HG02642 (cell line): ENCODE results near the gene FOXP4.

ENCODE experiments used
- ATAC-seq: cut with Tn5 transposase; IDR thresholded peaks from one replicate; pipeline ENCODE4 v1.9.1; 2021; ENCODE audit warnings: mild to moderate bottlenecking; ENCODE audit not compliant: unreplicated experiment, poor library complexity

Gene FOXP4

DNA sequence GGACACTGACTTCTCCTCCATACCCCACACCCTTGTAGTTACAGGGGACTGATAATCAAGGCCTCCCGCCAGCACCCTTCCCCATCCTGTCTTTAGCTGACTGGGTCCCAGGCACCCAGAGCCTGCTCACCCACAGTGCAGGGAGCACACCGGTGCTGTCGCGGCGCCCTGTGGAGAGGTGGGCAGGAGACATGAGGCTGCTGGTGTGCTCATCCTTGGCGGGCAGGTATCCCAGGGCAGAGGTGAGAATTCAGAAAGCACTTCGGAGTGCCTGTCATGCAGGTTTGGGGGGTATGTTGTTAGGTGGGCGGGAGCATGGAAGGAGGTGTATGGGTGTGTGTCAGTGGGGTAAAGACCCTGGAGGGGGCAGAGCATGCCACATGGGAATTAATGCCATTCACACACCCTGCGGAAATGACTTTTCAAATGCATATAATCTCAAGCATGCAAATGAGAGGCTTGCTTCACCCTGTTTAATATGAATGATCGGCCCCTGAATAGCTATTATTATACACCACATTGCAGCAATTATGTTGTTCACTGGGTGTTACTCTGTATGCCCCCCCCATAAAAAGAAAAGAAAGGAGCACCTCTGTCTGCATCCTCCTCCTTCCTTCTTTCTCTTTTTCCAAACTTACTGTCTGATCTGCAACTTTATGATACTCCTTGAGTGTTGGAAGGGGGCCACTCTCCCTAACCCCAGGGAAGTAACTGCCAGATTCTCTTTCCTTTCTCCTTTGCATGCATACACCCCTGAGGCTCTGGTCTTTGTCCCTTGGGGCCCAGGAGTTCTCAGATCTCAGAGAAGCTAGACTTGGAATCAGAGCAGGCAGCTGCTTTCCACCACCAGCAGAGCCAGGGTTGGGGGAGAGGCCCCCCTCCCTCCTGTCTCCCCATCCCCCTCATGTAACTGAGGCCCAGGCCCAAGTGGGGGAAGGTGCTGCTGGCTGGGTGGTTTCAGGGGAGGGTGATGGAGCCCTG is 16.0 kb downstream of the FOXP4 start:
- no peak for ATAC-seq

DNA sequence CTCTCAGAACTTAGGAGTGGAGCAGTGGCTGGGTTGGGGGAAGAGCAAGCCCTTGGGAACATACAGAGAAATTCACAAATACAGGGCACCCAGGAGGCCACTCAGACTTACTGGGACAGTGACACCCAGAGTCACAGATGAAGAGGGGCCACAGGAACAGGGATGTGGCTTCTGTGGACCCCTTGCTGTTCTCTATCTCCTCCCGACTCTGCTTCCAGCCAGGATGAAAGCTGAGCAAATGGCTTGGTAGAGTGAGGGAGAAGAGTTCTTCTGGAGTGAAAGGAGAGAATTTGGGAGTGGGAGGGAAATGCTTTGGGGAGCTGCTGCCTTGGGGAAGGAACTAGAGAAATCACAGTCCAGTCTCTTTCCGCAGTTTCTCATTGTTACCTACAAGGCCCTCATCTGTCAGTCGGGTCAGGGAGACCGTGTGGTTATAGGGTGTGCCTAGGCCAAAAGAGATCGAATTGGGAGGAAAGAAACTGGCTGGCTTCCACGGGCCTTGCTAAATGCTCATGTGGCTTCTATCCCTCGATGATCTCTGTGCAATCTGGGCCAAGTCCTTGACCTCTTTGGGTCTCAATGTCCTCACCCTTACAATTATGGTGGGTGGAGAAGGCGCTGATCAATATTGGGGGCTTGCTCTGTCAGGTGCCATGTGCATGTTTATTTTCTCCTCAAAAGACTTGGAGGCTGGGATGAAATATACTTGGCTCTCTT is 17.0 kb downstream of the FOXP4 start:
- no peak for ATAC-seq

DNA sequence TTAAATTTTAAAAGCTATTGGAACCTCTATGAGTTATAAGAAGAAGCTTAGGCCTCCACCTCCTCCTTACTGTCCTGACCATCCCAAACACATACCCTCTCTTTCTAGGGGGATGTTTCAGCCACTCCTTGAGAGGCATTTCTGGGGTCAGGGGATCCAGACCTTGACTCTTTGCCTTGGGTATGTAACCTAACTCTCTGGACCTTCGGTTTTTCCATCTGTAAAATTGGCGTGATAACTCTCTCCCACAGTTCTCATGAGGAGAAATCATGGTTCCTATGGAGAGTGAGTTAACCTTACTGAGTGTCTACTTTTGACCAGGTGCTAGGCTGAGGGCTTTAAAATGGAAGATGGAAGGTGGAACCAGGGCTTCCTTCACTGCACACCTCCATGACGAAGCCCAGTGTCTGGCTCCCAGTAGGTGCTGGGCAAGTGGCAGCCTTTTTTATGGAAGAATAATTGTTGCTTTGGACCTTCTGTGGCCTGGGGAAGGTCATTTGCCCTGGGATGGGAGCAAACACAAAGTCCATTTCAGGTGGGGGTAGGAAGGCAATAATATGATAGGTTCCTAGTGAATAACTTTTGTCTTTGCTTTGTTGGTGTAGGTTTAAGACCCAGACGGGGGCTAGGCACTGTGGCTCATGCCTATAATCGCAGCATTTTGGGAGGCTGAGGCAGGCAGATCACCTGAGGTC is 18.4 kb downstream of the FOXP4 start:
- ATAC-seq, result no peak

DNA sequence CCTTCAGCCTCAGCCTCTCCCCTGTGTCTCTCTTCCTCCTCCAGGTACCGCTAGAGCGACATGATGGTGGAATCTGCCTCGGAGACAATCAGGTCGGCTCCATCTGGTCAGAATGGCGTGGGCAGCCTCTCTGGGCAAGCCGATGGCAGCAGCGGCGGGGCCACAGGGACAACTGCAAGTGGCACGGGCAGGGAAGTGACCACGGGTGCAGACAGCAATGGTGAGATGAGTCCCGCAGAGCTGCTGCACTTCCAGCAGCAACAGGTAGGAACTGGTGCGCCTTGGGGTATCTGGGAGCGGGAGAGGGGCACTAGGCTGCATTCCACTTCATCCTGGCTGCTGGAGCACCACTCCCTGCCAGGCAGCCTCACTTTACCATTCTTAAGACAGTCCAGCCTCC is 19.5 kb downstream of the FOXP4 start:
- no peak for ATAC-seq

DNA sequence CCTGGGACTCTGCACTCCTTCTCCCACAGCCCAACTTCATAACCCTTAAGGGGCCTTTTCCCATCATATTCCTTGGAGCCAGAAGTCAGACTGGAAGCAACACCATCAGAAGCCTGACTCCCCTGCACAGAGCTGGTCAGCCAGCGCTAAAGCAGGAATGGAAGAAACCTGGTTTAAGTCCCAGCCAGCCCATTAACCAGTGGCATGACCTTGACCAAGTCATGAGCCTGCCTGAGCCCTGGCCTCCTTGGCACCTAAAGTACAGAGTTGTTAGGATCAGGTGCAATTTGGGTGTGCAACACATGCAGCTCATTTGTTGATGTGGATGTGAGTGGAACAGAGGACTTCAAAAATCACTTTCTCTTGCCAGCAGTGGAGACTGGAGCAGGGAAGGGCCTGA is 20.8 kb downstream of the FOXP4 start:
- ATAC-seq, result no peak

DNA sequence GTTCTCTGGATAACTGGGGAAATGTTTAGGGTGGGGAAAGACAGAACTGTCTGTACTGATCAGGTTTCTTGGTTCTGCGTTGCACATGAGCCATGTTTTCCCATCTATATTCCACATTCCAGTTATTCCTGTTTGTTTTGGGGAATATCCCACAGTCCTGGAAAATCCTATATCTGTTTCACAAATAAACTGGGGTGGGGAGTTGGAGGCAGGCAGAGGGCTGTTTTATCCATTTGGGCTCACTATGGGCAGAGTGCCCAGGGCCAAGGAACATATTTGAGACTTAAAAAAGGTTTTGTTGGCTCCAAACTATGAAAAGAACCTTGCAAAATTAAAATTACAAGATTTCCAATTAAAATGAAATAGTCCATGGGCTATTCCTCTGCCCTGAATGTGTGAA is 21.5 kb downstream of the FOXP4 start:
- no peak for ATAC-seq

DNA sequence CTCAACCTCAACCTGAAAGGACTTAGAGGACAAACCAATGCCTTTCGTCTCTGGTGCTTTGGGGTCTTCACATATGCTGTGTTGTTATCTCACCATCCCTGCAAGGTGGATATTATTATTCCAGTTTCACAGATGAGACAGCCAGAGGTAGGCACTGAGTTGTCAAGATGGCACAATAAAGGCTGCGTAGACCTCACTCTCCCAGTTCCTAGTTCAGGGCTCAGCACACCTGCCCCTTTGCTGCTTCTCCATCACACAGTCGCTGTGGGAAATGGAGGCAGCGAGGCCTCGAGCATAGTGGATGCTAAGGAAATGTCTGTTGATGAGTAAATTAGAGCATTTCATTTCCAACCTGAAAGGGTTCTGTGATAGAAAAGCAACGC is 22.0 kb downstream of the FOXP4 start:
- ATAC-seq, result no peak

DNA sequence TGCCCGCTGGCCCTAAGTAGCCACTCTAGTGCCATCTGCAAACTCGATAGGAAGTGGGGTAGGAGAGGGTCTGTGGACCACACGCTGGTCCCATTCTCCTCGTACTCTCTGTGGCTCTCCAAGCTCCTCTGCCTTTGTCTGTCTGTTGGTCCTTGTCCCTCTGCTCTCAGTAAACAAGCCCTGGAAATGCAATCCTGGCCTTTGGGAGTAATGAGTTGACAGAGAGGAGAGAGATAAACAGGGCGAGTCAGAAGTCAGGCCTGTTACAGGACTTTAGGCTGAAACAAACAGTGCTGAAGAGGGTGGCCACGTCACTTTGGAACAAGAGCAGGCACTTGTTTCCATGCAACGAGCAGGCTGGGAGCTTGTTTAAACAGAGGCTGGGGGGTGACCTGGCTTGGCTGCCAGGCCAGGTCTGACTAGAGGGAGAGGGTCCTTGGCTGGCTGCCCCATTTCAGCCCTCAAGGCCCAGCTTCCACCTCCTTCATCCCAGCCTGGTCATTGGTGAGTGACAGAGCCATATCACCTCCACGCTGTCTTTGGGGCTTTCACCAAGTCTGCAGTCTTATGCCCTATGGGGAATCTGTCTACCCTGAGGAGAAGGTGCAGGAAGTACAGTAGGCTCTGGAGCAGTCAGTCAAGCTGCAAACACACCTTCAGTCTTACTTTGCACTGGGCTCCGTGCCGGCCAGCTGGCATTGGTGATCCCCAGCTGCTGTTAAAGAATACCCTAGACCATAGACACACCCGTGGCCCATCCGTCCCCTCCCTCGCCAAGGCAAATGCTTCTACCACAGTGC is 22.6 kb downstream of the FOXP4 start:
- ATAC-seq, result no peak

DNA sequence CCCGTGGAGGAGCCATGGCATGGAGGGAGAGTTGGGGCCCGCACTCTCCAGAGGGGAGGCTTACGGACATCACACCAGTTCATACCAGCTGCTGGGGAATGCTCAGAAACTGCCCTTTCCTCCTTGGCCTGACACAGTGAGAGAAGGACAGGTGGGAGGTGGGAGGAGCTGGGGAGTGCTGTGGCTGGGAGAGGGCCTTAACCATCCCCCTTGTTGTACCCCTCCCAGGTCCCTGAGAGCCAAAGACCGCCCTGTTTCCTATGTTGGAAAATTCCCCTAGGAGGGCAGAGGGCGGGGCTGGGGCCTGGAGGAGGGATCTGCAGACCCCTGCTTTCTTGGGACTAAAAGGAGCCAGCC is 24.1 kb downstream of the FOXP4 start:
- ATAC-seq, result no peak

DNA sequence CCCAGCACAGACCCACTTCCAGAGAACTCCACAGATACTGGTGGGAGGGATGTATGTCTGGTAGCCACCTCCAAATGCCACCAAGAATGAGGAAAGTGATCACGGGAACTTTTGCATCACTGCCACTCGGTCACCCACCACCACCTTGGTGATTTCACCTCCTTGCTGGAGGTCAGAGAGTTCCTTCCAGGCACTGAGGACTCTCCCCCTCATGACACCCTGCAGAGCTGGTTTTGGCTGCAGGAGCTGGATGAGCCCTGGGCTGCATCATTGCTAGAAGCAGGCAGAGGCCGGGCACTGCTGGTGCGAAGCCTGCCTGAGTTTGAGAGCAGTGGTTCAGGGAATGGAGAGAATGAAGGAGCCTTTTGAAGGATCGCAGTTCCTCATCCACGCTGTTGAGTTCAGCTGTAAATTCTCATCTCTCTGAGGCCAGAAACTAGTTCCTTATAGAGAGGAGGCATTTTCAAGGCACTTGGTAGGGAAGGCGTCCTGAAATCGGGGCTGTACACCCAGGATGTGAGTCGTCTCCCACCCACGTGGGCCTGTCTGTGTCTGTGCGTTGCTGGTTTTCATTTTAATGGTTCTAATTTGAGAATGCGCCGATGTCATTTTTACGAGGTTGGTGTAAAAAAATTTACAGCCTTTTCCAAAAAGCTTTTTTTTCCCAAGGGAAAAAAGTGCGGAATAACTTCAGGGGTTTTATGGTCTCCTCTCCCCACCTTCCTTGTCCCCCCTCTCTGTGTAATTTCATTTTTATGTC is 25.0 kb downstream of the FOXP4 start:
- no peak for ATAC-seq

DNA sequence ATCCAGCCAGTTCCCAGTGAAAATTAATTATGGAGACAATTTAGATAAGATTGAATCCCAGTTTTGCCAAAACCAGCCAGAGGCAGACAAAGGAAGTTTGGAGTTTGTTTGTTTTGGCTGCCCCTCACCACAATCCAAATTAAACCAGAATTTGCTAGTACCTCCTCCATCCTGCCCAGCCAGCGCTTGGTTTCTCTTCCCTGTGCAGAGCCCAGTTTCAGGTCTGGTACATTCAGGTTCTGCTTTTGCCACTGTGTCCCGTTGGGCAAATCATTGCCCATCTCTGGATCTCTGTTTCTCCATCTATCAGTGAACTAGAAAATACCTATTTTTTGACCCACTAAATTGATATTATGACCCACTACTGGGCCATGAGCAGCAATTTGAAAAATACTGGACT is 26.4 kb downstream of the FOXP4 start:
- ATAC-seq, result no peak

DNA sequence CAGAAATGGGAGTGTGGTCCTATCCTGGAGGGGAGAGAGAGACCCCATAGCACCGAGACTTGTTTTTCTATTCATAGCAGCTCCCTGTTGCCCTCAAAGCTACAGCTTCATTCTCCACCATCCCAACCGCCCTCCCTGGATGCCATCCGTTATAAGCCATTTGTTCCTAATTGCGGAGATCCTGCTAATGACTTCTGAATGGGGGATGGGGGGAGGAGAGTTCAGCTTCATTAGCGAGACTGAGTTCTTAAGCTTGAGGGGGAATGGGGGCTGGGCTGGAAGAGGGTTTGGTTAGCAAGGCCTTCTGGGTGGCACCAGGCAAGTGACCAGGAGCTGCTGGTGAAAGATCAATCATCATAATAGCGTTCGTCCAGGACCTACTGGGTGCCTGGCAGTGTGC is 27.1 kb downstream of the FOXP4 start:
- no peak for ATAC-seq

DNA sequence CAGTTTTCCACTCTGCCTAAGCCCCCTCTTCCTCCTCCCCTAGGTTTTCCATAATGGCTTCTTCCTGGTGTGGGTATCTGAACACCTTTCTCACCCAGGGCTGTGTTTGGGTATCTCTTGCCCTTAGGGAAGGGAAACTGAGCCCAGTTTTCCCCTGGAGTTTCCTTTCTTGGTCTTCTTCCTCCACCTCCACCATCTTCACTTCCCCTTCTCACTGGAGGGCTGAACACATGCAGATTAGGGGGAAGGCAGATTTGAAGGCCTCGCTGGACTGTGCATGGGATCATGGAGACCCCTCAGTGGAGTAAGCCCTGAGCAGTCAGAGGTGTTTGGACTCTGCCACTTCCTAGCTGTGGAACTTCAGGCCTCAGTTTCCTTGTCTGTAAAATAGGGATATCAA is 27.8 kb downstream of the FOXP4 start:
- ATAC-seq, result no peak

DNA sequence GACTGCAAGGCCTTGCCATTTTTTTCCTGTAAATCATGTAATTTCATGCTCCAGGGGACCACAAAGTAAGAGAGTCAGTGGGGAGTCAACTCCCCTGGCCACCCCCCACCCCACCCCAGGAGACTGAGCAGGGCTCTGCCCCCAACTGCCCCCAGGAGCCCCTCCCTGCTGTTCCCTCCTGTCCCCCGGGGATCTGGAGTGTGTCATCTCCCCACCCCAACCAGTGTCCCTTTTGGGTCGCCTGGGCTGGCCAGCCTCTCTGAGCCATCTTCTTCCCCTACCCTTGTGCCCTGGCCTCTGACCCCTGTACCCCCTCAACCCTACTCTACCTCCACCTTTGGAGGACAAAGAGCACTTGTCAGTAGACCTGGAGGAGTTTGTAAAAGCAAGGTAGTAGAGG is 29.4 kb downstream of the FOXP4 start:
- ATAC-seq, result no peak

DNA sequence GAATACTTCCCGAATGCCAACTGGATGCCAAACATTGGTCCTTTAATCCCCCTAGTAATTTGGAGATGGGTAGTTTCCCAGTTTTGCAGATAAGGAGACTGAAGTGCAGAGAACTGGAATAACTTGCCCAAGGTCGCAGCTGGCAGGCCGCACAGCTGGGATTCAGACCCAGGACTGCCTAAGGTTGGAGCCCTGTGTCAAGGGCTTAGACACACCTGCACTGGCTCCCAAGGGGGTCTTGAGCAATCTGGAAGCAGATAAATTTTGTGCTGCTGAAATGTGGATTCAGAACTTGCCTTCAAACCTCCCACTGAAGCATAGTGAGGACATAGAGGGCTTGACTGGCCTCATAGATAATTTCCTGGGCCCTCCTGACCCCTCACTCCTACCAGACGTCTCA is 30.5 kb downstream of the FOXP4 start:
- no peak for ATAC-seq

DNA sequence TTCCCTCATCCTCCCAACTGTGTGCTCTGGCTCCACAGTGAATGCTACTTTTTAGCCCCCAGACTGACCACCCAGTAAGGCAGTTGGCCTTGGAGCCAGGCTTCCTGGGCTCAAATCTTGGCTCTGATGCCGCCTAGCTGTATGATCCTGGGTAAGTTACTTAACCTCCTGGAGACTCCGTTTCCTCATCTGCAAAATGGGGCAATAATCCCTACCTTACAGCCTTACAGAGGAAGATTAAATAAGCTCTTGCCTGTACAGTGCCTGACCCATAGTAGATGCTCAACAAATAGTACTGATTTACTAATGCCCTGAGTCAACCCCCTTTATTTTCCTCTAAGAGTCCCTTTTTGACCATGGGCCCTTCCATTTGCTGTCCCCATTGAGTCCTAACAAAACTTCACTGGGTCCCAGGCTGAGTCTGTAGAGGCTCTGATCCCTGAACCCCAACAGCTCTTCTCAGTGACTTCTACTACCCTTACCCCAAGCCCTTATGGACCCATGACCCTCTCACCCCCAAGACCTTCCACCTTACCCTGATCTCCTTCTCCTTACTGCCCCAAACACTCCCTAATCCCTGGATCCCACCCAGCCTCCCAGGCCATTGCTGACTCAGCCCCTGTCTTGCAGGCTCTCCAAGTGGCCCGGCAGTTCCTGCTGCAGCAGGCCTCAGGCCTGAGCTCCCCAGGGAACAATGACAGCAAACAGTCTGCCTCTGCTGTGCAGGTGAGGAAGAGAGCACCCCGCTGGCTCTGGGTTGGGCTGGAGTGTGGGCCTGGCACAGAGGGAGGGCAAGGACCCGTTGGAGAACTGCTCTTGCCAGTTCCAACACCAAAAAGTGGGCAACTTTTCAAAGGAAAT is 31.4 kb downstream of the FOXP4 start:
- no peak for ATAC-seq

DNA sequence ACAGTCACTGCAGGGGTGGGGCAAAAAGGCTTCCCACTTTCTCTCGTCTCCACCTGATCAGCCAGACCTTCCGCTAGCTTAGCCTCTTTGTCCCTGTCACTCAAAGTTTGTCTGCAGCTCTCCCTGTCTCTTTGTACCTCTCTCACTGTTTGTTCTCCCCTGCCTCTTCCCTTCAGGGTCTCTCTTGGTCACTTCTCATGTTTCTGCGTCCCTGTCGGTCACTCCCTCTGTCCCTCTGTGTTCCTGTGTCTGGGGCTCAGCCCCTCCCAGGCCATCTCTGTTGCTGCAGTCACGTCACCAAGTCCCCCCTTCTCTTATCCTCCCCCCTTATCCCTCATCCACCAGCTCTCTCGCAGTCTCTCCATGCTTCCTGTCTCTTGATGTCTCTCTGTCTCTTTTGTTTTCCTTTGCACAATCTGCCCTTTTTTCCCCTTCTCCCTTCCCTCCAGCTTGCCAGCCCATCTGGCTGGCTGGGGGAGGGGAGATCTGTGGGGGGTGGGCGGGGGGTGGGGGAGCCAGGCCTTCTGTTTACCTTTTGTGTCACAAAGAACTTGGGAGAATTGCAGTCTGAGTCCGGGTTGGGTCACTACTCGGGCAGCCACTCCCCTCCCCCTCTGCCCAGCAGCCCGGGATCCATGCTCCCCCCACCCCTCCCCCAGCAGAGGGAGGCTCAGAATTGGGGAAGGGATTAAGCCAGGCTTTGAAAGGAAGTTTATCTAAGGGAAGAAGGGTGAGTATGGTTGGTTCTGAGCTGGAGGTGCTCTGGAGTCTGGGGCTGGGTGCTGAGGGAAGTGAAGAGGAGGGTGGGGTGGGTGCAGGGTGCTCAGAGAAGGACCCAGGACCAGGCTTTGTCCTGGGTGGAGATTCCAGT is 32.3 kb downstream of the FOXP4 start:
- ATAC-seq, result no peak

DNA sequence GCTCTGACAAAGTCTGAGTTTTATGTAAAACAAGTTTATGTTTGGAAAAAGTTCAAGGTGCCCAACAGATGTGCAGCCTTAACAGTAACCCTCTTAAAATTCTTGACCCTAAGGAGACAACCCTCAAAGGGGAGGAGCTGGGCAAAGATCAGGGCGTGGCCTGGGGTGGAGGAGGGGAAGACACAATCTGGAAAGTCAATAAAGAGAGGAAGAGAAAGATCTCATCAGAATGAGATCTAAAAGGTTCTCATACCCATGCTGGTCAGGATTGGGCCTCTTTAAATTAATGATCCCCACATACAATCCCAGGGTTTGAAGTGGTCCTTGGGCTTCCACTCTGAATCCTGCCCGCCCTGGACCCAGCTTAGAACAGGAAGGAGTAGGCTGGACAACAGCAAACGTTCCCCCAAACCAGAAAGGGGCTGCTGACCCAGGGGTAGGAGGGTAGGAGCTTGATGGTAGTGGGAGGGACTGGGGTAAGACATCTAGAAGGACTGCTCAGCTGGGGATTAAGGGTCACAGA is 33.0 kb downstream of the FOXP4 start:
- no peak for ATAC-seq
